Cardiac muscle cell (in vitro differentiated cells and primary cell): Measurements from ENCODE around the gene RAI14. TPM values are rescaled to one million over a fixed set of nuclear protein-coding genes. Genes with fewer than 3 reads are reported as not detected.
"Not testable (repeated sequence)": the region's sequence is repeated elsewhere in the genome, so short reads cannot be mapped to it uniquely, and the experiment has no call there.

Experiments used
- DNase-seq, 2 donors: peaks; one replicate each; pipeline versions ENCODE4 v3.0.0 to v3.0.0-alpha.2; 2010 to 2017; ENCODE audit warnings: low read depth in 1 of 2, low spot score in 1 of 2
- H3K27ac ChIP-seq: fragments of 200-600 bp; sonication (generic); 2 replicates; pipeline ENCODE4 v1.5.1; 2016
- H3K27me3 ChIP-seq: fragments of 200-600 bp; sonication (generic); 2 replicates; pipeline ENCODE4 v1.6.0; 2016; ENCODE audit warnings: control low read depth
- H3K36me3 ChIP-seq: fragments of 200-600 bp; sonication (generic); 2 replicates; pipeline ENCODE4 v1.5.1; 2016; ENCODE audit warnings: control low read depth
- H3K4me1 ChIP-seq: fragments of 200-600 bp; sonication (generic); 2 replicates; pipeline ENCODE4 v1.8.1; 2017; ENCODE audit warnings: low read depth, mild to moderate bottlenecking, mixed run types
- H3K4me3 ChIP-seq: fragments of 200-600 bp; sonication (generic); 2 replicates; pipeline ENCODE4 v1.5.1; 2016; ENCODE audit warnings: mild to moderate bottlenecking
- H3K9me3 ChIP-seq: fragments of 200-600 bp; sonication (generic); 2 replicates; pipeline ENCODE4 v1.5.1; 2017; ENCODE audit warnings: low read depth, mild to moderate bottlenecking, control low read depth
- polyA plus RNA-seq: library from polyadenylated mRNA; unstranded; fragments of >200 nt; fragmentation: Nextera tagmentation; extraction: Ambion mirVana; gene quantifications from 2 replicates; pipeline ENCODE4 v1.2.1, GENCODE V29; 2016
- total RNA-seq: library from RNA; depleted of rRNA; stranded (reverse); fragments of >200 nt; gene quantifications from 2 replicates; pipeline ENCODE4 v1.2.3, GENCODE V29; 2016
- TF ChIP-seq, protein P1 (sequence below): IDR thresholded peaks from 2 replicates; pipeline ENCODE4 v1.5.1; 2012; ENCODE audit warnings: low read depth, mild to moderate bottlenecking, low read length

RAI14 gene
- total and polyA plus RNA-seq, 2 experiments from 2014 or later, result 9.6 to 11.6 TPM

DNA sequence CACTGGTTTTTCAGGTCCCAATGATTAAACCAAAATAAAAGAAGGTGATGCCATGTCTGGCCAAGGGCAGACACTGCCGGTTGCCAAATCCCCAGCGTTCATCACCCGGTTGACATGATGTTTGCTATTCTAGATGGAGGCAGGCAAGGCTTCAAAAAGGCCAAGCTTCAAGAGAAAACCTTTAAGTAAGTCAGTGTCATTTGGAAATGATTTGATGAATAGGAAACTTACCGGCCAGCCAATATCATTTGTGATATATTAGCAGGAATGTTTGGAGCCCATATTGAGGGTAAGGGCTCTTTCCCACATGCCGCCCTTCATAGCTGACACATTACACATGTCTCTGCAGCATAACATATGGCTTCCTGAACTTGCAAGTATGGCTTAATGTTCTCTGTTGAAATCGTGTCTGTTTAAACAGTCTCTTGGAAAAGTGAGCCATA is 93.3 kb downstream of the RAI14 start:
- DNase-seq, result peak in 1 of 2 donors; percentile 66
- Histone ChIP-seq H3K27me3 (no peaks in the 10 kb centered on the region), H3K36me3 (no peaks in the 10 kb centered on the region), H3K27ac (no peak overlapping the region), H3K4me1 (peaks cover under 1% of the 10 kb centered on the region), H3K4me3 (no peak overlapping the region), H3K9me3 (no peaks in the 10 kb centered on the region)
- TF ChIP-seq, protein P1, sequence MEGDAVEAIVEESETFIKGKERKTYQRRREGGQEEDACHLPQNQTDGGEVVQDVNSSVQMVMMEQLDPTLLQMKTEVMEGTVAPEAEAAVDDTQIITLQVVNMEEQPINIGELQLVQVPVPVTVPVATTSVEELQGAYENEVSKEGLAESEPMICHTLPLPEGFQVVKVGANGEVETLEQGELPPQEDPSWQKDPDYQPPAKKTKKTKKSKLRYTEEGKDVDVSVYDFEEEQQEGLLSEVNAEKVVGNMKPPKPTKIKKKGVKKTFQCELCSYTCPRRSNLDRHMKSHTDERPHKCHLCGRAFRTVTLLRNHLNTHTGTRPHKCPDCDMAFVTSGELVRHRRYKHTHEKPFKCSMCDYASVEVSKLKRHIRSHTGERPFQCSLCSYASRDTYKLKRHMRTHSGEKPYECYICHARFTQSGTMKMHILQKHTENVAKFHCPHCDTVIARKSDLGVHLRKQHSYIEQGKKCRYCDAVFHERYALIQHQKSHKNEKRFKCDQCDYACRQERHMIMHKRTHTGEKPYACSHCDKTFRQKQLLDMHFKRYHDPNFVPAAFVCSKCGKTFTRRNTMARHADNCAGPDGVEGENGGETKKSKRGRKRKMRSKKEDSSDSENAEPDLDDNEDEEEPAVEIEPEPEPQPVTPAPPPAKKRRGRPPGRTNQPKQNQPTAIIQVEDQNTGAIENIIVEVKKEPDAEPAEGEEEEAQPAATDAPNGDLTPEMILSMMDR, result no peak

DNA sequence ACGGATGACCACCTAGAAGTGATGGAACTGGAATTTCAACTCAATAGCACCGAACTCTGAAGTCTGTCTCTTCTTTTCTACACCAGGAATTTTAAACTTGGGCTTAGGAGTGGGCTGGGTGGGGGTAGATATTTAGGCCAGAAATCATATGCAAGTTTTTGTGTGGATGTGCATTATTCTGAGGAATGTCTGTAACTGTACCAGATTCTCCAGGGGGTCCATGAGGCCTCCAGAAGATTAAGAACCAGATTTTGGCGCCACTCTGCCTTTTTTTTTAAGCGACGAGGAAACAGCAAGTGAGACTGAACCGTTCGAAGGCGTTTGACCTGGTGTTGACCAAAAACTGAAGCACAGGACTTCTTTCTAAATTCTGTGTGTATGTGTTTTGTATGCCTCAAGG is 94.1 kb downstream of the RAI14 start:
- DNase-seq, result no peak
- Histone ChIP-seq H3K9me3 (no peaks in the 10 kb centered on the region), H3K4me1 (no peaks in the 10 kb centered on the region), H3K27me3 (no peaks in the 10 kb centered on the region), H3K27ac (no peak overlapping the region), H3K4me3 (no peak overlapping the region), H3K36me3 (no peaks in the 10 kb centered on the region)
- TF ChIP-seq, protein P1, result no peak

- Histone ChIP-seq H3K4me3 (no peak overlapping the region), H3K27me3 (no peaks in the 10 kb centered on the region), H3K36me3 (no peaks in the 10 kb centered on the region), H3K27ac (no peak overlapping the region), H3K9me3 (no peaks in the 10 kb centered on the region), H3K4me1 (peaks cover 5% of the 10 kb centered on the region)
- DNase-seq, result no peak
- TF ChIP-seq, protein P1, result no peak
Observed at GRCh38 chr5:34751807-34752736, 95.9 kb downstream of the RAI14 start.

DNA sequence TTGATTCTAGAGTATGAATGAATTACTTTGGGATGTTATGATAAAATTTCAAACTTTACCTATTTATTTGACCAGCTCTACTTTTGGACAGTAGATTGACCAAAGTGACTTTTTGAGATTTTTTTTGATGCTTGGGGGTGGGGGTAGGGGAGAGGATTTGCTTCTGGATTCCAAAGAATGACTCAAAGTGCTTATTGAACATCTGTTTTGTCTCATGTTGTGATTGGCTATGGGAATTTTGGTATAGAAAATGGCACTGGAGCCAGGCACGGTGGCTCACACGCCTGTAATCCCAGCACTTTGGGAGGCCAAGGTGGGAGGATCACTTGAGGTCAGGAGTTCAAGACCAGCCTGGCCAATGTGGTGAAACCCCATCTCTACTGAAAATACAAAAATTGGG is 97.1 kb downstream of the RAI14 start:
- not testable (repeated sequence) for H3K4me1 ChIP-seq, H3K27ac ChIP-seq, H3K9me3 ChIP-seq, H3K4me3 ChIP-seq, DNase-seq, H3K36me3 ChIP-seq, H3K27me3 ChIP-seq

DNA sequence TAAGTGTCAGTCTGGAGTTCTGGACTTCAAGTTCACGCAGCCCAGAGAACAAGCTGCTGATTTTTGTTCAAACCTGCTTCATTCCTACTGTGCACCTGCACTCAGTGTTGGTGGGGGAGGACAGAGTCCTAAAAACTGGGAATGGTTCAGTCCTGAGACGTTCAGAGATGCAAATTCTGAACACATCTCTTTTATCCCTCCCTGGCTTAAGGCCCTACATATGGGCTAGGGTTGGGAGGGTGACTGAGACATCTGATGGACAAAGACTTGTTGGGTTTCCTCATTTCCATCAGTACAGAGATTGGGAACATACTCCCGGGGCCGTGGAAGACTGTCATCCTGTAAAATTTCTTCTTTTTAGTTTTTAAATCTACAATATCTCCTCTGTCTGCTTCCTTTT is 99.8 kb downstream of the RAI14 start:
- Histone ChIP-seq H3K9me3 (no peaks in the 10 kb centered on the region), H3K4me1 (peaks cover 8% of the 10 kb centered on the region), H3K27me3 (no peaks in the 10 kb centered on the region), H3K4me3 (no peak overlapping the region), H3K36me3 (no peaks in the 10 kb centered on the region), H3K27ac (no peak overlapping the region)
- TF ChIP-seq, protein P1, result no peak
- no peak for DNase-seq
